Panc1 (cell line): ENCODE data around the gene GRIA4.

Experiments used
- CTCF ChIP-seq: fragments of 450-650 bp; IDR thresholded peaks from 2 replicates; pipeline ENCODE4 v1.5.1; 2017; ENCODE audit warnings: mild to moderate bottlenecking
- POLR2AphosphoS5 ChIP-seq: IDR thresholded peaks from 2 replicates; pipeline ENCODE4 v1.6.1; 2012; ENCODE audit warnings: mild to moderate bottlenecking, low read depth, low read length, moderate library complexity
- REST ChIP-seq, 2 experiments: IDR thresholded peaks; 2 replicates each; pipeline ENCODE4 v1.6.1; 2011 to 2012; ENCODE audit warnings: low read depth in 2 of 2, control low read depth in 1 of 2, low read length in 1 of 2, mild to moderate bottlenecking in 1 of 2, moderate library complexity in 1 of 2; ENCODE audit not compliant: insufficient read depth in 1 of 2
- SIN3A ChIP-seq: IDR thresholded peaks from 2 replicates; pipeline ENCODE4 v1.6.1; 2012; ENCODE audit warnings: low read depth, mild to moderate bottlenecking, low read length, moderate library complexity, borderline replicate concordance; ENCODE audit not compliant: insufficient read depth
- TCF7L2 ChIP-seq: IDR thresholded peaks from 2 replicates; pipeline ENCODE4 v1.6.1; 2011; ENCODE audit warnings: mild to moderate bottlenecking, low read depth, low read length, inconsistent platforms

DNA sequence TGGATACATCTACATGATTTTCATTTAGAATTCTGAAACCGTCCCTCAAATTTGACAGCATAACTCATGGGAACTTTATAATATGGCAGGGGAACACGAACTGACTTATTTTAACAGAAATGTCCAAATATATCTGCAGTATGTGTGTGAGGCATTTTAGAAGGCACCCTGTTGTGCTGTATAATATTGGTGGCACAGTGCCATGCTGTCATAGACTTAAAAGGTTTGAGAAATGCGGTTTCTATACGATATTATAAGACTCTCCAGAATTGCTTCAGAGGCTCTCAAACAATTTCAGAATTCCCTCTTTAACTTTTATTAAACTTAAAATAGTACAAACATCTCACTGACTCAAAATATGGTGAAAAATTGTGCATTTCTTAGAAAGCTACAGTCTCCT is 230.5 kb downstream of the GRIA4 start:
- TF ChIP-seq CTCF (no peak), POLR2AphosphoS5 (no peak), REST (IDR thresholded peaks at IDR 0.05; ENCODE audit: insufficient read depth in 1 of 2, low read depth in 2 of 2, low read length in 1 of 2) (no peak), TCF7L2 (no peak), SIN3A (no peak)
